Skin epidermis (tissue), 12 donors: ENCODE data around the gene SPAG5.

Experiments
- H3K27ac ChIP-seq, 21 experiments: fragments of 200-600 bp; sonication (generic) in 11 of 21; one replicate each; pipeline ENCODE4 v1.5.0; 2020; ENCODE audit warnings: mild to moderate bottlenecking in 3 of 21, inconsistent platforms in 2 of 21, moderate library complexity in 2 of 21
- H3K4me3 ChIP-seq, 7 experiments: fragments of 200-600 bp; sonication (generic) in 2 of 7; one replicate each; pipeline ENCODE4 v1.5.0; 2020; ENCODE audit warnings: inconsistent platforms in 2 of 7, mild to moderate bottlenecking in 2 of 7, moderate library complexity in 1 of 7

The SPAG5 gene

DNA sequence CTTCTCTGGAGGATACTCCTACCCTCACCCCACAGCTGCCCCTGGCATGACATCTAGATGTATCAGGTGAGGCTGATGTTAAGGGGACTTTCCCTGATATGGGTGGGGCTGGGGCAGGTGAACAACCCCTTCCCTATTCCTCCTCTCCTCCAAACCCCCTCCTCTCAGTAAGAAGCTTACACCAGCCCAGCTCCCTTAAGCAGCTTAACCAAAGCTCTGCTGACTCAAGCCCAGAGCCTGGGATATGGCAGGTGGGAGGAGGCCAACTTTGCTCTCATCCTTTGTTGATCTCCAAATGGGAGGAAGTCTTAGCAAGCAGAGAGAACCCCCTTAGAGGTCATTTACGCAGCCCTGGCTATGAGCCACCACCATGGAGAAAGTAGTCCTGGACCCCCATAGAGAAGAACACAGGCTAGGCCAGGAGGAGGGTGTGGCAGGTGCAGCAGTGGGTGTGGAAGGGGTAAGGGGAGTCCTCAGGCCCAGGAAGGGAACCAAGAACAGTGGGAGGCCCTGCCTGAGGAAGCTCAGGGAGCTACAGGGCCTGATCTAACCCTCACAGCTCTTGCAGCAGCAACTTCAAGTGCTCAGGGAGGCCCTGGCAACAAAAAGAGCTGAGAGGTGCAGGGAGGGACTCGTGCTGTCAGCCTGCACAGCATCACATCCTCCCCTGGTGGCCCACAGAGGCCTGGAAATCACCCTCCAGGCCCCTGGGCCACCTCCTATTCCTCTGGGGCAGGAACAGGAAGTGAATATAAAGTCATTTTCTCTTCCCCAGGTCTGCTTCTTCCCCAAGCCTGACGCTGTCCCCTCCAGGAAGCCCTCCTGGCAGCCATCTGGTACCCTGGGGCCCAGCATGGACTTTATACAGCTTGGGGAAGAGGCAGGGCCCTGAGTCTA lies 49.3 kb downstream of the SPAG5 start:
- Histone ChIP-seq H3K4me3 (no peak overlapping the region), H3K27ac (peak overlapping the region in 13 of 21 experiments; percentile 2 to 74 (median 28))

DNA sequence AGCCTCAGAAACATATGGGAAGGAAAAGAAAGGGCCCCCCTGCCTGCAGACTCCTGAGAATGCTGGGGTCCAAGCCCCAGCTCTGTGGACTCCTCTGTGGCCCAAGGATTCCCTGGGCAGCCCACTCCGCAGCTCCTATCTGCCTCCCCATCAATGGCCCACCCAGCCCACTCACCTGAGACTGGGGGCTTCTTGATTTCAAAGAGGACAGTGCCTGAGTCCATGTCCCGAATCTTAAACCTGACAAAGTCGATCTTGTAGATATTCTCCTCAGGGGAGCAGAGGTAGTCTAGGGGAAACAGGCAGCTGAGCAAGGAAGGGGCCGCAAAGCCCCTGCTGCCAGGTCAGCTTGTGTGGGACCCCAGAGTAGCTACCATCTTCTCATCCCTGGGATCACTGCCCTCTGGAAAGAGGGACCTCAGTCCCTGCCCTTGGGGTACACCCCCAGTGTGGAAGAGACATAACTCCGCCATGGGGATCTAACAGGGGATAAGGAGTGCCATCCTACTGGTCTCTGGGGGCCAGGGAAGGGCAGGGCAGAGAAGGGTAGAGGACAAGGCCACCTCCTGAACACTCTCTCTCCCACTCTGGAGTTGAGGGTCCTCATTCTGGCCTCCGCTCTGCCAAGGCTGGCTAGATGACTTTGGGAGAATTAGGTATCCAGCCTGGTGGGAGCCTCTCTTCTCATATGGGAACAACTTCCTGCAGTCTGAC lies 50.3 kb downstream of the SPAG5 start:
- Histone ChIP-seq H3K4me3 (no peak overlapping the region), H3K27ac (peak overlapping the region in 7 of 21 experiments; percentile 5 to 74 (median 27))

DNA sequence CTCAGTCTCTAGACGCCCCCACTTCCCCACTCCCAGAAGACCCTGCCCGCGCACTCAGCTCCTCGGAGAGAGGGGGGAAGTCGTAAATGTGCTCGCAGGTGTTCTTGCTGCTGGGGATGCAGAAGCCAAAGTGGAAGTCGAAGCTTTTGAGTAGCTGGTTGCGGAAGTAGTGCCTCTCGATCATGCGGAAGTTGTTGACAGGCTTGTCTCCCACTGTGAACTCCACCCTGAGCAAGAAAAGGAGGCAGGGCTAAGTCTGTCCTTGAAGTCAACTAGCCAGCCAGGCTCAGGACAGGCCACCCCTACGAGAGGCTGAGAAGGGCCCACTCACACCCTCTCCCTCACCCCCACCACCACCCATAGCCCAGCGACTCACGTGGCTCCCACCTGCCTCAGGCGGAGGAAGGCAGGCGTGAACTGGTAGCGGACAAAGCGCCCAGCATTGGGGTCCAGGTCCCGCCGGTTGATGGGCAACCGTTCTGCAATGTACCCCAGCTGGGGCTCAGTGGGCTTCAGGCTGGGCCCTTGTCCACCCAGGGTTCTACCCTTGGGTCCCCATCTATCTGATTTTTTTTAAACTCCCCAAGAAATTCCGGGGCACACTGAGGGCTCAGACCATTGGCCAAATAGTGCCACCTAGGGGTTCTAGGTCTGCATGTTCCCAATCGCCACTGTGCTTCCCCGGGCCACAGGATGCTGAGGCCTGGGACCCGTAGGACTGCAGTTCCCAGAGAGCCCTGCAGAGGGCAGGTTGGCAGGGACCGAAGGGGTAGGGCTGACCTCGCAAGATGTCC lies 51.0 kb downstream of the SPAG5 start:
- peak overlapping the region in 7 of 21 experiments; percentile 2 to 74 (median 32) for H3K27ac ChIP-seq
- H3K4me3 ChIP-seq = no peak overlapping the region

DNA sequence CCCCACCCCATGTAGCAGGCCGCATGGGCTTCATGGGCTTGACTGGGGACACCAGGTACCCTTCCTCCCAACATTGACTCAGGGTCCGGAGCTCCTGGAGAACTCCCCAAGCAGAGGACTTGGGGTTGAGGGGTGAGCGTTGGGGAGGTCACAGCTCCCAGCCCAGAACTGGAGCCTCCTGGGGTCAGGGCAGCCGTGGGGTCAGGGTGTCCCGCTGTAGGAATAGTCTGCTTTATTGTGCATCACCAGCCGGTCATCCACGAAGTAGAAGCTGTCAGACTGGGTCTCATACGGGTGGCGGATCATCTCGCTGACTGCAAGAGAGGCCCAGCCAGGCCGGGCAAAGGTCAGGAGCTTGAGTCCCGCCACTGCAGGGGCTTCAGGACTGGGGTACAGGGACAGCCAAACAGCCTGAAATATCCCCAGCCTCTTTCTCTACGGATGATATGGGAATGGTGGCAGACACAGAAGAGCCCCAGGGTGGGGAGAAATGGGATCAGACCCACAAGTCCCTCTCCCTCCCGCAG lies 51.7 kb downstream of the SPAG5 start:
- no peak overlapping the region for H3K27ac ChIP-seq
- H3K4me3 ChIP-seq = no peak overlapping the region

DNA sequence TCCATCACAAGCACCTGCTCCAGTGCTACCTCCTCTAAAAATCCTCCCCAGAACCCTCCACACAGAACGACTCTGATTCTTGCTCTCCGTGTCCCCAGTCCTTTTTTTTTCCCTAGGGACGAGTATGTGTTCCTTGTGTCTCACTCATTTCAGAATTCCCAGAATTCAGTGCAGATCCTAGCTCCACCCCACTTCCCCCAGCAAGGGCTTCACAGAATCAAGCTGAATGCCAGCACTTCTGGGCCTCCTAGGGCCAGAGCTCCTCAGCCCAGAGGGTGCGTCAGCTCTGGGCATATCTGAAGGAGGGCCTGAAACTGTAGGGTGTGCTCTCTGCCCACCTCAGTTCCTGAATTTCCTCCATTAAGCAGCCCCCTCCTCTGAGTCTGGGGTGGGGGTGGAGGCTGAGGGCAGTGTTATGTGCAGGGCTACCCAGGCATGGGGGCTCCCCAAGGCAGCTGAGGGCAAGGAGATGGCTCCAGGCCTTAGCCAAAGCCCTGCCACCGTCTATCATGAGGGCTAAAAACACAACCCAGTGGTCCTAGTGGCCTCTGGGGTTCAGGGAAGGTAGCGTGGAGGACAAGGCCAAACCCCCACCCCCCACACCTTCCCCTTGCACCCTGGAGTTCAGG lies 52.9 kb downstream of the SPAG5 start:
- Histone ChIP-seq H3K4me3 (no peak overlapping the region), H3K27ac (no peak overlapping the region)

DNA sequence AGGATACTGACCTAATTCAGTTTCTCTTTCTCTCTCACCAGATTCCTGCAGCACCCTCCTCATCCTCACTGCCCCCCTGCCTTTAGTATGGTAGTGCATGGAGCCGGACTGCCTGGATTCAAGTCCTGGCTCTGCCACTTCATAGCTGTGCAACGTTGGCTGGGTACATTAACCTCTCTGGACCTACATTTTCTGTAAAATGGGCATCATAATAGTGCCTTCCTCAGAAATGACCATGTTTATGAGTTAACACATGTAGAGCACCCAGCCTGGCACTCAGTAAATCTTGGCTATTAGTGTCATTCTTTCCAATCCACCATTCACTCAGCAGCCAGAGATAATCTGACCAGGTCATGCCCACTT lies 53.7 kb downstream of the SPAG5 start:
- Histone ChIP-seq H3K27ac (no peak overlapping the region), H3K4me3 (no peak overlapping the region)

DNA sequence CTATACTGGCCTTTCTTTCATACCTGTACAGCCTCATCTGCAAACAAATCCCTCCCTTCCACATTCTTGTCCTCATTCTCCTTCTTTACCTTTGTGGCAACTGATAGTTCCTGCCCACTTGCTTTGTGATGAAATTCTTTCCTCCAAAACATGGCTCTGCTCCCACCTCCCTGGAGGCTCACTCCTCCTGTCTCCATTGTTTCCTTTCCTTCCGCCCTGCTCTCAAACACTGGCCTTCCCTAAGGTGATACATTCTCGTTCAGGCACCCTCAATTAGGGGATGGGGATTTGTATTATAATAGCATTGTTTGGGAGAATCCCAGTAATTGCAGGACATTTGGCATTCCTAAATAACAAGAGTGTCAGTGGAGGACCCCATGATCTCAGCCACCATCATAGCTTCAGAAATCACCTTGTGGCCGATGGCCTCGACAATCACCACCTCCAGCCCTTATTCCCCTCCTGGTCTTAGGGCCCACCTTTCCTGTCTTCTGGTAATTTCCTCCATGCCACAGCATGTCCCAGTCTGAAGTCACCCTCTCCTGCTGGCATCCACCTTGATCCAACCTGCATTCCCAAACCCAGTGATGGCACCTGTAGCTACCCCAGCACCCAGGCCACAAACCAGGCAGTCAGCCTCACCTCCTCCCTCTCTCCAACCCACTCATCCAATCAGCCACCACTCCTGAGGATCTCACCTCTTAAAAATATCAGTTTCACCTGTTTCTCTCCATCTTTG lies 54.3 kb downstream of the SPAG5 start:
- no peak overlapping the region for H3K4me3 ChIP-seq

DNA sequence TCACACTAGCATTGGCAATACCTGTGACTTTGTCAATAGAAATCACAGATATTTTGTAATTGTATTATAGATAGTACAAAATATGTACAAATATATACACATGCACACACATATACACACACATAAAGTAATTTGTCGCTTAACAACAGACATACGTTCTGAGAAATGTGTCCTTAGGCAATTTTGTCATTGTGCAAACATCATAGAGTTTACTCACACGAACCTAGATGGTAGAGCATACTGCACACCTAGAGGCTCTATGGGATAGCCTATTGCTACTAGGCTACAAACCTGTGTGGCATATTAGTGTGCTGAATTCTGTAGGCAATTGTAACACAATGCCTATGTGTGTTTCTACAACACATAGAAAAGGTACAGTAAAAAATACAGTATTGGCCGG lies 57.4 kb downstream of the SPAG5 start:
- Histone ChIP-seq H3K4me3 (no peak overlapping the region), H3K27ac (no peak overlapping the region)

More for the DNA sequence above, 54.3 kb downstream of the SPAG5 start:
- no peak overlapping the region for H3K27ac ChIP-seq

DNA sequence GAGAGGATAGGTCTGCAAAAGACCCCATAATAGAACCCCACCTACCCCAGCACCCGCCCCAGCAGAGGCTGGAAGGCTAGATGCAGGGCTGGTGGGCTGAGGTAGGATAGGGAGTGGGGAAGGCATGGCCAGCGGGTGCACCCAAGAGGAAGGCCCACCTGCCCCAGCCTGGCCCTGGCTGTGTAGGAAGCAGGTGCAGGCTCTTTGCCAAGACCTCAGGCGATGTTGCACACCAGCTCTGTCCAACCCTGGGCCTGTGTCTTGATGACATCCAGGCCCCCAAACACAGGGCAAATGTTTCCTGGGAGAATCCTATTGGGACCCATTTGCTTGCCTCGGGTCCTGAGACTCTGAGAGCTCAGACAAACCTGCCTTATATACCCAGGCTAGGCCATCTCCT lies 58.6 kb downstream of the SPAG5 start:
- Histone ChIP-seq H3K4me3 (no peak overlapping the region), H3K27ac (peak overlapping the region in 1 of 21 experiments; percentile 10)

DNA sequence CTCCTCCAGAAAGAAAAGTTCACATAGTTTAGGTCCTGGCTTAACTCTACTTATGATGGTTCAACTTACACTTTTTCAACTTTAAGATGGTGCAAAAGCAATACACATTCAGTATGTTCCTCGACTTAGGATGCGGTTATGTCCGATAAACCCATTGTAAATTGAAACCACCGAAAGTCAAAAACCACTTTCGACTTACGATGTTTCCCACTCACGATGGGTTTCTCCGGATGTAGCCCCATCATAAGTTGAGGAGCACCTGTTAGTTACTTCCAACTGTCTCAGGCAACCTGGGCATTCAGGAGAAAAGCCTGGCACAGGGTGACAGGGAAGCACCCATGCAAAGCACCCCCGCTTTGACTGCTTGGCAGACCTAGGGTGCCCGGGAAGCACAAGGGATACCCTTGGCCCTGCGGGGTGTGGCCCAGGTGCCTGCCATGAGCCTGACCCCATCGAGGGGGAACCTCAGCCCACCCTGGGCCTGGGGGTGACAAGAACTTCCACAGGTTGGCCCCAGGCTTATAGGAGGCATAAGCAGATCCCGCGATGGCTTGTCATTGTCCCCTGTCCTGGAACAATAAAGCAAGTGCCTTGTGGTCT lies 60.4 kb downstream of the SPAG5 start:
- H3K4me3 ChIP-seq = no peak overlapping the region
- H3K27ac ChIP-seq = no peak overlapping the region

DNA sequence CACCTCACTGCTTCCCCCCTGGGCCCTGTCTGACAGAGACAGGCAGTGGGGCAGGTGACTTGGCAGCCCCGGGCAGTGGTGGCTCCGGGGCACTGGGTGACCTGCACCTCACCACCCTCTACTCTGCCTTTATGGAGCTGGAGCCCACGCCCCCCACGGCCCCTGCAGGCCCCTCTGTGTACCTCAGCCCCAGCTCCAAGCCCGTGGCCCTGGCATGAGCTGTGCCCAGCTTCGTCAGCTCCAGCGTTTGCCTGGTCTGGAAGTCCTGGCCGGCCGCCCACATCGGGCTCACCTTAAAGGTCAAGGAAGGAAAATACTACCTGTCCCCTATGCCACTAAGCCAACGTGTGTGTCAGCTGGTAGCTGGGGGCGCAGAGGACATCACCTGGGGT lies 61.6 kb downstream of the SPAG5 start:
- H3K4me3 ChIP-seq = no peak overlapping the region
- H3K27ac ChIP-seq = no peak overlapping the region

DNA sequence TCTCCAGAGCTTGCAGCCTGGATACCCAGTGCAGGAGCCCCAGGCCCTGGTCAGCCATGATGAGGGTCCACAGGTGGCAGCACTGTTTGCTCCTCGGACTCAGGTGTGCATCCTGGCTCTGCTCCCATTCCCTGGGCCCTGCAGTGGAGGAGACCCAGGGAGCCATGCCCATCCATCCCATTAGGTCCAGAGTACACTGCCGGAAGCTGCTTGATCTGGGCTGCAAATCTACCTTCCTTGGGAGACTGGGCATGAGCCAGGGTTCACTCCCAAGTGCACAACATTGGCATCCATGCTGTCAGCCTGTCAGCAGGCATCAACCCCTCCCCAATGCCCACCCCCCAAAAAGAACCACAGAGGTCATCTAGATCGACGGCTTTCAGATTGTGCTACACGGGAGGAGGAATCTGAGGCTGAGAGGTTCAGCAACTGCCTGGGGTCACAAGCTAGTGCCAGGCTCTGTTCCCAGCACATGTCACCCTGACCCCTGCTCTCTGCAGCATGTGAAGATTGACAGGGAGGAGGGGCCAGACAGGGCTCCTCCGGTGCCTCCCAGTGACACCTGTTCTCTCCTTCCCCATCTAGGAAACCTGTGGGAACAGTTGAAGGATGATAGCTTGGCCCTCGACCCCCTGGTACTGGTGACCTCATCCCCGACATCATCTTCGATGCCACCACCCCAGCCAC lies 62.1 kb downstream of the SPAG5 start:
- no peak overlapping the region for H3K4me3 ChIP-seq
- H3K27ac ChIP-seq = no peak overlapping the region

DNA sequence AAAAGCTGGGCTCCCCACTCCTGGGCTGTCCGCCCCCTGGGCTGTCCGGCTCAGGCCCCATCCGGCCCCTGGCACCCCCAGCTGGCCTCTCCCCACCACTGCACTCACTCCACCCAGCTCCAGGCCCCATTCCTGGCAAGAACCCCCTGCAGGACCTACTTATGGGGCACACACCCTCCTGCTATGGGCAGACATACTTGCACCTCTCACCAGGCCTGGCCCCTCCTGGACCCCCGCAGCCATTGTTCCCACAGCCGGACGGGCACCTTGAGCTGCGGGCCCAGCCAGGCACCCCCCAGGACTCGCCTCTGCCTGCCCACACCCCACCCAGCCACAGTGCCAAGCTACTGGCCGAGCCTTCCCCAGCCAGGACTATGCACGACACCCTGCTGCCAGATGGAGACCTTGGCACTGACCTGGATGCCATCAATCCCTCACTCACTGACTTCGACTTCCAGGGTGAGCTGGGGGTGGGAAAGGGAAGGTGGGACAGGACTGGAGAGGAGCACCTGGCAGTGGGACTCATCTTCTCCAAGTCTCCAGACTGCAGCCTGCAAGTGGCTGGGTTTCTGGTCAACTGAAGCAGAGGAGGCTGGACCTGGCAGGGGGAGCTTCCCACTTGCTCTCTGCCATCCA lies 64.0 kb downstream of the SPAG5 start:
- Histone ChIP-seq H3K4me3 (no peak overlapping the region), H3K27ac (no peak overlapping the region)

DNA sequence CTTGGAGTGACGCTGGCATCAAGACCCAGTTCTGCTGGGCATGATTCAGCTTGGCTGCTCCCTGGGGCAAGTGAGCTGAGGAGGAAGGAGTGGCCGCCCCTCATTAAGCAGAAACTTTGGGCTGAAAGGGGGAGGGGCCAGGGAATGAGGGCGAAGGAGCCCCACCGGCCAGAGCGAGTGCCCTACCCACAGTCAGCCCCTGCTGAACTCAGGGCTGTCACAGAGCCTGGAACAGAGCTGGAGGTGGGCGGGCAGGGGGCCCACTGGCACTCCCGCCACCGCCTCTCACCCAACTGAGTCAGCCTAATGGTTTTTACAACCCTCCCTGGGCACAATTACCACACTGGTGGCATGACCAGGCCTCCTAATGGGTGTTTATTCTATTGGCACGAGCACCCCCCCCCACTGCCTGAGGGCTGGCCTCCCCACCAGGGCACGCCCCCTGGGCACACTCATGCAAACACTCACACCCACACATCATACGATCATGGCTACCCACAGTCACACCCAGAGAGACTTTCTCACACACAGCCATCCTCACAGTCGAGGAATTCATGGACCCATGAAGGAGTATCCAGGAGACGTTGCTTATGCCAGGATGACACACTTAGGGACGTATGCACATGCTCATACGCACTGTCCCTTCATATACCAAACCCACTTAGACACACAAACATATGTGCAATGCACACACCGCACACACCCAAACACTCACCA lies 65.6 kb downstream of the SPAG5 start:
- no peak overlapping the region for H3K4me3 ChIP-seq
- H3K27ac ChIP-seq = peak overlapping the region in 13 of 21 experiments; percentile 1 to 85 (median 62)

DNA sequence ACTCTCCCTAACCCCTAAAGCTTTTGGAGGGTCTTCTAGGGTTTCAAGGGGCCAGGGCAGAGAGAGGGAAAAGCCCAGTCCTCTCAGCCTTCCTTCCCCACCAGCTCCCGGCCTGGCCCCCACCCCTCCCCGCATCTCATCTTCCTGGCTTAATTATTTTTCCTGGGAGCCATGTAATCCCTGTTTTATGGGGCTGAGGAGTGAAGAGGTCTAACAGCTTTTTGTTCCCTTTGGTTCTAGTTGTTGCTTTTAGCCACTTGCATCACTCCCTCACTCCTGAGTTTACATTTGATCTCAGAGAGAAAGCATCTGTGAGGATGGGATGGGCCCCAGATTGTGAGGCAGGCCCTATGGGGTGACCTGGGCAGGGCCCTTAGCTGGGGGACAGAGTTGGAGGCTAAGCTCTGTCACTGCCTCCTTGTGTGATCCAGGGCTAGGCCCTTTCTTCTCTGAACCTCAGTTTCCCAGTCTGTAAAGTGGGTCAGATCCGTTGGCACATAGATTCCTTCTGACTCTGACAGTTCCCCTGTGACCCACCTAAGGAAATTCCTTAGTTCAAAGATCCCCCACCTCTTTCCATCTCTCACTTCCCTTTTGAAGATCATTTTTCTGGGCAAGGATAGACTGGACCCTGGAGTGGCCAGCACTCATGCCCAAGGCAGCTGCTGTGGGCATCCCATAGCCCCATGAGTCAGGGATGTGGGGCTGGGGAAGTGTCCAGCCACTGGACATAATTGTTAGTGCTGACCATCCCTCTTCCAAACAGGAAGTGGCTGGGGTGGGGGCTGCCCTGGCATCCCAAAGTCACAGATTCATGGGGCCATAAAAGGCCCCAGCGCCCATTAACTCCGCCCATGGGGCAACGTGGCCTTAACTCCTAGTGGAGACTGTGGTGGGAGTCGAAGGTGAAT lies 66.5 kb downstream of the SPAG5 start:
- H3K4me3 ChIP-seq = no peak overlapping the region
- peak overlapping the region in 15 of 21 experiments; percentile 1 to 85 (median 62) for H3K27ac ChIP-seq

DNA sequence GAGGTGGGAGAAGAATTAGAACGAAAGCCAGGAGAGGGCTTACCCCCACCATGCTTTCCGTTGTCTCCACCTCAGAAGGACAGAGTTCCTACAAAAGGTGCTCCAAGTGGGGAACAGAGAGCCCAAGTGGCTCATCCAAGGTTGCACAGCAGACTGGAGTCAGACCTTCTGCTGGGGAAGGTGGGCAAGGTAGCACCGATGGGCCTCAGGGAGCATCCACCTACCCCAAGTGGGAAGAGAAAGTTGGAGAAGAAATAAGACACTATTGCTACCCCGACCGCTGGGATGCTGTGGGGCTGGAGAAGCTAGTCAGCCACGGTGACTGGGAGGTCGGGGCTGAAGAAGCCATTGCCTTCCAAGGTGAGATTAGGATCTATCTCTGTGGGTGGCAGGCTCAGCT lies 67.9 kb downstream of the SPAG5 start:
- H3K27ac ChIP-seq = peak overlapping the region in 1 of 21 experiments; percentile 48
- H3K4me3 ChIP-seq = no peak overlapping the region
